Activated gamma-delta T cell treated with Interleukin-2 at 50 U/mL for 16 hours (primary cell): ENCODE results near the gene ANXA2R.
"Not testable (repeated sequence)": the region's sequence is repeated elsewhere in the genome, so short reads cannot be mapped to it uniquely, and the experiment has no call there.

ENCODE experiments used
- DNase-seq: peaks from one replicate; pipeline ENCODE4 v3.0.0-alpha.2; 2020

Gene ANXA2R

DNA sequence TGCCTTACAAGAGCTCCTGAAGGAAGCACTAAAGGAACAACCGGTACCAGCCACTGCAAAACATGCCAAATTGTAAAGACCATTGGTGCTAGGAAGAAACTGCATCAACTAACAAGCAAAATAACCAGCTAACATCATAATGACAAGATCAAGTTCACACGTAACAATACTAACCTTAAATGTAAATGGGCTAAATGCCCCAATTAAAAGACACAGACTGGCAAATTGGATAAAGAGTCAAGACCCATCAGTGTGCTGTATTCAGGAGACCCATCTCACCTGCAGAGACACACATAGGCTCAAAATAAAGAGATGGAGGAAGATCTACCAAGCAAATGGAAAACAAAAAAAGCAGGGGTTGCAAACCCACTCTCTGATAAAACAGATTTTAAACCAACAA, 15.0 kb upstream of the ANXA2R start:
- DNase-seq = not testable (repeated sequence)

DNA sequence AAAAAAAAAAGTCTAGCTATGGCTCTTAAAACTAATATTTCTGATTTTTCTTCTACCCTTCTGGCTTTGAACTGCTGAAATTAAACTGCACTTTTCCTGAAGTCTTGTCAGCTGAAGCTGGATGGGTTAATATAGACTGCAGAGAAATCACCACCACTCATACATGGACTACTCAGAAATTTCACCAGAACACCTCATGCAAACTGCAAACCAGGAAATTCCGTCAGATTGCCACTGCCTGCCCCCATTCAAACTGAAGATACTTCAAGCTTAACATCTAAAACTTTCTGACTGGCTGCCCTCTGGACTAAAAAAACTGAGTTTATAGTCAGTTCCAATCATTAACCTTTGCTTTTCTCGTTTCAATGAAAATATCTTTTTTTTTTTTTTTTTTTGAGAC, 11.6 kb upstream of the ANXA2R start:
- no peak for DNase-seq

DNA sequence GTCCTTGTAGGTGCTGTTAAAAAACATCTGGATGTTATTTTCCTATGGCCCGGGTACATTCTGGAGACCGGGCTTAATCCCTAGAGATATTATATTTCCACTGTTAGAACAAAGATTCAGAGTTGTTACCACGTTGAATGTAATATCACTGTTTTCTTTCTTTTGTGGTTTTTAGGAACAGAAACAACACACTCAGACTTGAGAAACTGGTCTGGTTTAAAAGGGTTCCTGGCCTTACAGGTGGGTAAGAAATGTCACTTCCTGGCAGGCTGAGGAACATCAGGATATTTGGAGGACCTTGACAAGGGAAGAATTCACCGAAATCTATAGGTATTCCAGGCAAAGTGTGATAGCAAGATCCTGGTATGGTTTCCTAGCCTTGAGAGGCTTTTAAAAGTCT, 10.3 kb upstream of the ANXA2R start:
- DNase-seq = no peak

DNA sequence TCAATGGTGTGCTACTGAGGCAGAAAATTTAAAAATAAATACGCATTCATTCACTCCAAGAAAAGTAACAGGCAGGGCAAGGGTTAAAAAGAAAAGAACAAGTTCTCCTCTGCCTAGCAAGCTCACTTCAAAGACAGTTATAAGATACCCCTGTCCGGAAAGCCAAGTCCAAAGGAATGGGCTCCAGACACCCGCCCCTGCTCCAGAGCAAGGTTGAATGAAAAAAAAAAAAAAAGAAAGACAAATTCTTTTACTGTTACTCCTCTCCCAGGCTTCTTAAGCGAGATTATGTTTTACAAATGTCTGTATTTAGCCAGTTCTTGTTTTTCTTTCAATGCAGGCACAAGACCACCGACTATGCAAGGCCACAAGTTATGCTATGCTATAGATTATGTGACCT, 9.1 kb upstream of the ANXA2R start:
- no peak for DNase-seq

DNA sequence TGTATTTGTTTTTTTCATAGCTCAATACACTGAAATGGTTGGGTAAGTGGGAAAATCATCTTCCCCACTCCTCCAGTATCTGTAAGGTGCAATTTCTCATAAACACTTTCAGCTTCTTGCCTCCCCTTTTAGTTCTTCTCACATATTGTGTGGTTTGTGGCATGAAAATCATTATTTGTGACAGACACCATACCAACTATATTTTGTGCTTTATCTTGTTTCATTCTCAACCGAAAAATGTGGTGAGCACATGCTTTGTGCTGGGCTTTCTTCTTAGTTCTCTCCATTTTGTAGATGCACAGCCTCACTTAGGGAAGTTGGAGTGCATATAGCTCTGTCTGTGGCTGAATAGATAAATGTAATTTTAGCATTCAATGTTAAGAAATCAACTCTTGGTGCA, 6.4 kb upstream of the ANXA2R start:
- DNase-seq = no peak

DNA sequence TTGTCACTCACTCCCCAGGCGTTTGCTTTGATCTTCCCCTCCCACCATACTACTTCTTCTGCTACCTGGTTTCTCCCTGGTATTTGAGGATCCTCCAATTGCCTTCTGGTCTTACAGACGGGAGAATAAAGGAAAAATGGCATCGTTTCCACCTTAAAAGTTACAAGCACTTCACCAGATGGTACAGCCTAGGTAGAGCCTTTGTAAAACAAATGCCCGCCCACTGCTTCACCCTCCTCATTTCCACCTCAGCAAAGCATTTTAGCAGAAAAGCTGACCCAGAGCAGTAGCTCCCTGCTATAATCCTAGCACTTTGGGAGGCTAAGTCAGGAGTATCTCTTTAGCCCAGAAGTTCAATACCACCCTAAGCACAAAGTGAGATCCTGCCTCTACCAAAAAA, 5.1 kb upstream of the ANXA2R start:
- no peak for DNase-seq

DNA sequence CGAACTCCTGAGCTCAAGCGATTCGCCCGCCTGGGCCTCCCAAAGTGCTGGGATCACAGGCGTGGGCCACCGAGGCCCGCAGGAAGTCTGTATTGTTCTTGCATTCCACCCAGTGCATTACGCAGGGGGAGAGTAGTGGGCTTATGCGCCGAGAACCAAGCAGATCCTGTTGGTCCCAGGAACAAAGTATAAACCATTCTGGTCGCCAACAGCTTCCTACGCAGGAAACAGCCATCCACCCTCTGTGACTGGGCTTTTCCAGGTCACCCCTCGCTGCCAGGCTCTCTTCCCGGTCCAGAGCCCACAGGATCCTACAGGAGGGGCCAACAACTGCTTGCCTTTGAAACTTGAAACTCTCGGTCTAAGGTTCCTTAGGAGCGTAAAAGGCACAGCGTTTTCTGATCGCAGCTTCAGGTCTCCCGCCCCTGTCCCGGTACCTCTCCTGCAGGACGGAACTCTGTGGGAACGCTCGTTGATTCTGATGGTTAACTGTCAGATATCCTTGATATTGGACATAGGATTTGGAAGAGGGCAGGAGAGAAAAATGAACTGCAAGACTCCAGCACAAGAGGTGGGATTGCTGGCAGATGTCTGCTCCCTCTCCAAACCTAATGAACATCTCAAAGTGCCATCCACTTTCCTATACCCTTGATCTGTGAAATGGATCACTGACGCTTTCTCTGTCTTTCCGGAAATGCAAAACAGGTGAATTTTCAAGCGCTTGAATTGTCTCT, 4.2 kb upstream of the ANXA2R start:
- no peak for DNase-seq

DNA sequence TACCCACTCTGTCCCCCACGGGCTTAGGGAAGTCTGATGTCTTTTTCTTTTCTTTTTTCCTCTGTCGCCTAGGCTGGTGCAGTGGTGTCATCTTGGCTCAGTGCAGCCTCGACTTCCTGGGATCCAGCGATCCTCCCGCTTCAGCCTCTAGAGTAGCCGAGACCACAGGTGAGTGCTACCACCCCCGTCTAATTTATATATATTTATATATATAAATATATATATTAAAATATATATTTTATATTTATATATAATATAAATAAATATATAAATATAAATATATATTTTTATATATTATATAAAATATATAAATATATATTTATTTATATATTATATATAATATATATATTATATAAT, 3.3 kb upstream of the ANXA2R start:
- DNase-seq = no peak

DNA sequence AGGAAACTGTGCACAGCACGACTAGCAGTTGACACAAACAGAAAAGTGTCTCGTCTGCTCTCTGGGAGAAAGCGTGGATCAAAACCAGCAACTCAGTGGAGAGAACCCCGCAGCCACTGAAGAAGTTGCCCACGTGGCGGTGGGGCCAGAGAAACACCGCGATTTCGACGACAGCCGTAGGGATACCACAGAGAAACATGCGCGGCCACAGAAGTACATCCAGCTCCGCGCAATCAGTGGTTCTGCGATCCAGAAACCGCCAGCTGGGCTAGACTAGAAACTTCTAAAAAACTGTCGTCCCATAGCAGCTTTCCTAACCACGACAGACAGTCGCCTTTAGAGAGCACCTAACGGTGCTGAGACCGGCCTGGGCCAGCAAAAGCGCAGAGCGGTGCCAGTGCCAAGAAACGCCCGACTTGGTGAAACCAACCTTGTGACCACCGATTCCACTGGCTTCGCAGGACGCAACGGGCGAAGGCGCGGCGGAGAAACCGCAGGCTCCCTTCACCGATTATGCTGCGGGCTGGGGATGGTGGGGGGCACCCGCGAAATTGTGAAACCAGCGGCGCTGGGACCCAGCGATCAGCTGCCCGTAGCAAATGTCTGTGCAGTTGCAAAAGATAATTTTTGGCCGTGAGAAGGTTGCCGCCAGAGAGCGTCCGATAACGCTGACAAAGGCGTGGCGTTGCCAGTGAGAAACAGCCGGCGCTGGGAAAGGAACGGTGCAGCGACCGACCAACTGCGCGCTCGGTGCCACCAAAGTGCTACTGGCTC, 2.7 kb upstream of the ANXA2R start:
- DNase-seq = peak; percentile 67

DNA sequence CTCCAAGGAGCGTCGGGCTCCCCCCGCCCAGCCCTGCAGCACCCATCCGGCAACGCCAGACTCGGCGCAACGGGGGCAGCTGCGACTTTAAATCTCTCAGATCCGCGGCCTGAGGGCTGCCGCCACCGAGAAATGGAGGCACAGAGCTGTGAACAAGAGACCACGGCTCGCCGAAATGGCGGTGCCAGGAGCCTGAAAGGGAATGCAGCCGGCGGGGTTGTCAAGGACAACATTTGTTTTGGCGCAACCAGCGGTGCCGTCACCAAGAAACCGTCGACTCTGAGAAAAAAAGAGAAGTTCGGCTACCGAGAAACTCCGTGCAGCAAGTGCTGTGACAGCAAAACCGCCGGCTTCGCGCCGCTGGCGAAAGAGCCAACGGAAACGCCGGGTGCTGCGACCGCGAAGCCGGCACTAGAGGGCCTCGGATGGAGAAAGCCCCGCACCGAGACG, 2.1 kb upstream of the ANXA2R start:
- DNase-seq = peak; percentile 76

DNA sequence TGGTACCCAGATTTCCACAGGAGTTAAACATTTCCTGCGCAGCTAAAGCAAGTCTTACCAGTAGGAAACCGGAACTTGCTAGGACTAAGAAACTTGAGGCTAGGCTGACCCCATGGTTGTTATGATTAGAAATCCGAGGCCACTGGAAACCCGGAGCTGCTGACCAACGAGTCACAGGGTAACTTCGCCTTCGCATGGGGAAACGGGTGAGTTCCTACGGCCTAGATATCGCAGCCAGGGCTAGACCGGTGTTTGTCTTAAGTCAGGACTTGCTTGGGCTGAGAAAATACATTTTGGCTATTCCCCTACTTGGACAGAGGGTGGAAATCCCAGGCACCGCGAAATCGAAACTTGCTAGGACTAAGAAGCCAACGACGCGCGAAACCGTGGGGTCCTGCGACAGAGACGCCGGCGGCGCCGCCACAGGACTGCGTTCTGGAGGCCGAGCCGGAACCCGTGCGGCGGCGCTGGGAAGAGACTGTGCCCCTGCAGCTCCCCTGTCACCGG, 1.6 kb upstream of the ANXA2R start:
- DNase-seq = no peak

DNA sequence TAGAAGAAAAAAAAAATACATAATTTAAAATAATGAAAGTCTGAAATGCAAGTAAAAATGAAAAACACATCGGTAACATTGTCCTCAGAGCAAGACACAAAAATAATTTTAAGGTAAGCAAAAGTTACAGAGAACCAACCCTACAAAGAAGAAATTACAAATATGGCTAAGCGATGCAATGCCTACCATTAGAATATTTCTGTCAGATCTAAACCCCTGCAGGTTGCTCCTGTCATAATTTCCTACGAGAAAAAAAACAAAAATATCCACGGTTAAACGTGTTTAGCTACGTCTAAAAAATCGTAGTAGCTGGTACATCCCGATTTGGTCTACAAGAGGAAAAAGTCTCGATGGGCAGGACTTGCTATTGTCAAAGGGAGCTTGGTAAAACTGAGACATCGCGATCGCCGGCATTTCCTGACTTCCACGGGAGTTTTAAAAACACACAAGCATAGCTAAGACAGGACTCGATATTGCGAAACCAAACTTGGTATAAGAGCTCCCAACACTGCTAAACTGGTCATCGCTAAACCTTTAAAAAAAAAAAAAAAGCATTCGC, 1.1 kb upstream of the ANXA2R start:
- DNase-seq = no peak

DNA sequence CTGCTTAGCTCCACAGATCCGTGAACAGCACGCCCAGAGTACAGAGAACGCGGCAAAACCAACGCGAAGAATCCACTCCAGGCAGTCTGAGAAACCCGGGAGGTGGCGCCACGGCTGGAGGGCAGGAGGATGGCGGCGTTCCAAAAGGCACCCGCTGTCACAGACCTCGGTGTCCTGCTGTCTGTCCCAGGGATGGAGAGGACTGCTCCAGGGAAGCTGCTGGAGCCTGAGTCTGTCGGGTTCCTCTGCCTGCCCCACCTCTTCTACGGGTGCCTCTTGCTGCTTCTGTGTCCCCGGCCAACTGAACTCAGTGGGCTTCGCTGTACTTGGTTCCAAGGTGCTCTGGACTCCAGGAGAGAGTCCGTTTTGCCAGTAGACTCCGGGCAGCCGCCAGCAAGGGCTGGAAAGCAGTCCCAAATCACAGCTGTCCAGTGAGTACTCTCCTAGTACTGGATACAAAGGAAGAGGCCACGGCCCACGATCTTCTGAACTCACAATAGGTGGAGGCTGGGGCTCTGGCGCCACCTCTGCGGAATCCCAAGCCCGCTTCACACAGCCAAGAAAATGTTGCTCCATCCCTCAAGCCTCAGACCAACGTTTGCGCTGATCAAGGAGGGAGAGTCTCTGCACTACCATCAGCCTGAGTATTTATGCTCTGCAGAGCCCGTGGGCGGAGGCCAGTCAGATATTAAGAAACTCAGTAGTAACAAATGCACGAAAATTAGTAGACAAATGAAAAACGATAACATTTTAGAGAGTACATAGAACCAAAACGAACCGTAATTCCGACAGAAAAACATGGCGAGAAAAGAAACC, 440 bp downstream of the ANXA2R start:
- peak; percentile 60 for DNase-seq

DNA sequence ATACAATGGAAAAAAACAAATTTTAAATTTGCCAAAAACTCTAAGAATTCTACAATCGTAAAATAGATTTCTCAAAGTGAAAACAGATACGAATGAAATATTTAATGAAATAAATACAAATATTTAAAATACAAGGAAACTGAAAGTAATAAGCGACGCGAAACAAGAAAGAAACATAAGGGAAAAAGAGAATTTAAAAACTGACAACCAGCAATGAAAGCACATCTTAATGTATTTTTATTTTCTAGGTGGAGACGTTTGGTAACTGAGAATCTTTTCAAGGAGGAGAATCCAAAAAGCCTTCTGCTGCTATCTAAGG, 1.0 kb downstream of the ANXA2R start:
- no peak for DNase-seq

DNA sequence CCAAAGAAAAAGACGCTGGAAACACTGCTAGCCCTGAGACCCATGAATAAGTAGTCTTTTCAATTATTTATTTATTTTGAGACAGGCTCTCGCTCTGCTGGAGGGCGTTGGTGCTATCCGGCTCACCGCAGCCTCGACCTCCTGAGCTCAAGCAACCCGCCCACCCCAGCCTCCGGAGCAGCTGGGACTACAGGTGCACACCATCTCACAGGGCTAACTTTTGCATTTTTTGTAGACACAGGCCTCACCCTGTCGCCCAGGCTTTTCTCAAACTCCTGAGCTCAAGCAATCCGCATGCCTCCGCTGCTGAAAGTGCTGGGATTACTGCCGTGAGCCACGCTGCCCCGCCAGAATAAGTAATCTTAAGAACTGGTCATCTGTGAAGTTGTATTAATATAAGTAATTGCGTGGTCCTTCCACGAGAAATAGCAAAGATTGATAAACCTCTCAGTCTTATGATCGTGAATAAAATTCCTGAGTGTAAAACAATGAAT, 1.6 kb downstream of the ANXA2R start:
- no peak for DNase-seq

DNA sequence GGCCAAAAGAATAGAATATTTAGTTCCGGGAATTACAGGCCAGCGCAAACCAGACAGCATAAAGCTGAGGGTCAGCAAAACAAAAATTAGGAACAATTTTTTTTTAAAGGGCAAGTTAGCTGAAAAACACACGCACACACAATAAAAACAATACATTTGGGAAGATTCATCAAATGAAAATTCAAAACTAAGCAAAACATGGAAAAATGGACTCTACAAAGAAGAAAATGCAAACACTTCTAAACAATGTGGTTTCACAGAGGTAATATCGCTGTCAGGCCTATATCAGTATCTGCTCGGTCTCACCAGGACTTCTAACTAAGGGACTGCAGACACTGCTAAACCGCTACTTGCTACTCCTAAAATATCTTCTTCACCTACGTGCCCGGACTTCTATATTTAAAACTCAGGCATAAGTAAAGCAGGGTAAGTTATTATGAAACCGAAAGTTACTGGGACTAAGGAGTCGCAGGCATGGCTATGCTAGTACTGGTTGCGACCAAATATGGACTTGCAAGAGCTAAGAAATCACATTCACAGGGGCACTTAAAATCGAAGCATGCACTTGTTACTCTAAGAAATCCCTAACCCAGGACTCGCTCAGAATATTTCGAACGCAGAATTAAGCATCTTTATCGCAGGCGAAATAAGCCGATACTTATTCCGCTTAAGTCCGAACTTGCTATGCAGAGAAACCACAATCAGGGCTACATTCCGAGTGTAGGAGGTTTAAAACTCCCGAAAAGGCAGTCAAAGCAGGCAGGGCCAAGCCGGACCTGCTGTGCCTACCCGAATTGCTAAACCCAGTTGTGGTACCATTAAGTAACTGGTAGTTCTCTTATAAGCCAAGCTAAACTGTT, 2.3 kb downstream of the ANXA2R start:
- no peak for DNase-seq

DNA sequence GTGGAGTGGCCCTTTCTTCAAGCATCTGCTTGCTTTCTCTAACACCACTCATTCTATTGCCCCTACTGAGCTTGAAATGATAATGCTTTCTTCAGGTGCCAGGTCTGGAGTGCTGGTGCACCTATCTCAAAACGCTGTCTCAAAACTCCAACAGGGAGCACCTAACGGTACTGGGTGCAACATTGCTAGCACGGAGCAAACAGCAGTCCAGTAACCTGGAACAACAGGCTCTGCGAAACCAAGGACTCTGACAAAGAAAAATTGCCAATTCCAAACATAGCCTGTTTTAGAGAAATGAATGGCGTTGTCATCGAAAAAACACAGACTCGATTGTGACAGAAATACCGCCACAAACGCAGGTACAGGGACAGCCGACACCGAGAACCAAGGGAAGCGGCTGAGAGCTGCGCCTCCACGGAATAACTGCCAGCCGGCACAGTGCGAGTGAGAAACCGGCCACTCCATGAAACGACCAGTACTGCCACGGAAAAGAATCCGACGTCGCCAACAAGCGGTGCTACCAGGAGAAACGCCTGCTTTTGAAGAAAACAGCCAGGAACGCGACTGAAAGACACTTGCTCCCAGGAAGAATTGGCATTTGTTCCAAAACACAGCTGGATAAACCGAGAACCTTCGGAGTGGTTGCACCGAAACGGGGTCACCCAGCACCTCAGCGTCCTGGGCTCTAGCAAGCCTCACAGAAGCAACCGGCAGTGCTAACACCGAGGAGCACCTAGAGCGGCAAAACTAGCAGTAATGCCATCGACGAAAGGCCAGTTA, 3.1 kb downstream of the ANXA2R start:
- no peak for DNase-seq

DNA sequence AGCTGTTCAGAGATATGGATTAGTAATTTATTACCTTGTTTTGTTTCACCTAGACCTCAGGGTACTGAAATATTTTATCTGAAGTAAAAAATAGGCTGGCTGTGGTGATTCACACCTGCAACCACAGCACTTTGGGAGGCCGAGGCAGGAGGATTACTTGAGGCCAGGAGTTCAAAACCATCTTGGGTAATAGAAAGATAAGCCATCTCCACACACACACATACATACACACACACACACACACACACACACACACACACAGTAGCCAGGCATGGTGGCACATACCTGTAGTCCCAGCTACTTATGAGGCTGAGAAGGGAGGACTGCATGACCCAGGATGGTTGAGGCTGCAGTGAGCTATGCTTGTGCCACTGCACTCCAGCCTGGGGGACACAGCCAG, 3.7 kb downstream of the ANXA2R start:
- no peak for DNase-seq

DNA sequence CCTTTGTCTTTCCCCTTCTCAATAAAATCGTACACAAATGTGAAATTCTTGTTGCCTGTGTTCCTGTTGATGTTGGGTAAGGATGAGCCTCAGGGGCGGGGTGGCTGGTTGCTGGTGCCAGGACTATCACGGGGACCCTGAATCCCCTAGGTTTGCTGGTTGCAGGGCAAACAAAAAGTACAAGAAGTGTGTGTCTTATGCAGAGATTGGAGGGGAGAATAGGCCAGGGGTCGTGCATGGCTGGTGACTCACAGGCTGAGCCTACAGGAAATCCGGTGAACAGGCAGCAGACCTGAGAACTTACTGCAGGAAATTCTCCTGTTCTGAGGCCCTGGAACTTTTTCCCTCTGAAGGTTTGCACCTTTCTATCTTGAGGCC, 5.5 kb downstream of the ANXA2R start:
- DNase-seq = peak; percentile 40

DNA sequence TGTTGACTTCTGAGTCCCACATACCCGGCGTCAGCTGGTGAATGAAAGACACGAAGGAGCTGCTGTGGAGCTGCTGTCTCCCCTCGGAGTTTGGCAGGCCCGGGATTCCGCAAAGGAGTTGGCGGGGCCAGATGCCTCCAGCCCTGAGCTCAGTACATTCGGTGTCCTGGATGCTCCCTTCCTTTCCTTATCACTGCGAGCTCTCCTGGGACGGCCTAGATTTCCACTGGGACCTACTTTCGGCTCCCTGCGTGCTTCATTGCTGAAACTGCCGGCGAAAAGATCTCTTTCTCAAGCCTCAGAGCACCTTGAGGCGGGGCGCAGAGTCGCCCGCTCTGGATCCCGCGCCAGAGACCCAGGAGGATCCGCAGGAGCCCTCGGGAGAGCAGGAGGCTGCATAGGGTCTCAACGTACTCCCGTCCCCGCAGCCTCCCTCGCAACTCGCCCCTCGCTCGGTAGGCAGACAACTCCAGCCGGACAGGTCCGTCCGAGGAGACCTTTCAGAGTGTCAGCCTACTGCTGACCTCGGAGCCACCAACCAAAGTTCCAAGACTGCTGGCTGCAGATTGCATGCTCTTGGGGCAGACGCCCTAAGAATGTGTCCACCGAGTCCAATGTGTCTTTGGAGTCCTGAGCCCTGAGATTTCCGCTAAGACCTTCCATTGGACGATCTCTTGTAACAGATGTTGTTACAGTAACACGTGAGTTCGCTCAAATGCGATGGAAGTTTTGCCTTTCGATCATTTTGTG, 6.1 kb downstream of the ANXA2R start:
- no peak for DNase-seq
